ENCODE data around the gene SRSF1.
A peak's percentile ranks its signal among the peaks of the same experiment; 100 is the strongest.

Gene SRSF1

GRCh38 chr17:58010067-58010799, 3.2 kb upstream of the SRSF1 start:
- no peak for DNase-seq

- DNase-seq = no peak
These were observed 998 bp upstream of the SRSF1 start for GRCh38 chr17:58007781-58008706.

DNA sequence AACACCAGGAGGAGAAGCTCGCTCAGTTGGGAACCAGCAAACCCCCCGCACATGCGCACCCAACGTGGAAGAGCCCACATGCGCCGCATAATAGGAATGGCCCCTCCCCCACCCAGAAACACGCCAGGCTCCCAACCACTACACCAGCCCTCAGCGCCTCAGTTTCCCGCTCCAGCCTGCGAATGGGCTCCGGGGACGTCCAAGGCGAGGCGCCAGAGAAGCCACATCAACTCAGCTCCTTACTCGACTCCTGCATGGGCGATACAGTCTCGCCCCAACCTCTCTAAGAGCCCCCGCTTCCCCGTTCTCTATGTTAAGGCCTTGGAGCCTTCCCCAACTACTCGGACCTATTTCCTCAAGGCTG, 504 bp downstream of the SRSF1 start:
- DNase-seq = peak; percentile 37

GRCh38 chr17:58005728-58006559, 1.1 kb downstream of the SRSF1 start:
- no peak for DNase-seq

DNA sequence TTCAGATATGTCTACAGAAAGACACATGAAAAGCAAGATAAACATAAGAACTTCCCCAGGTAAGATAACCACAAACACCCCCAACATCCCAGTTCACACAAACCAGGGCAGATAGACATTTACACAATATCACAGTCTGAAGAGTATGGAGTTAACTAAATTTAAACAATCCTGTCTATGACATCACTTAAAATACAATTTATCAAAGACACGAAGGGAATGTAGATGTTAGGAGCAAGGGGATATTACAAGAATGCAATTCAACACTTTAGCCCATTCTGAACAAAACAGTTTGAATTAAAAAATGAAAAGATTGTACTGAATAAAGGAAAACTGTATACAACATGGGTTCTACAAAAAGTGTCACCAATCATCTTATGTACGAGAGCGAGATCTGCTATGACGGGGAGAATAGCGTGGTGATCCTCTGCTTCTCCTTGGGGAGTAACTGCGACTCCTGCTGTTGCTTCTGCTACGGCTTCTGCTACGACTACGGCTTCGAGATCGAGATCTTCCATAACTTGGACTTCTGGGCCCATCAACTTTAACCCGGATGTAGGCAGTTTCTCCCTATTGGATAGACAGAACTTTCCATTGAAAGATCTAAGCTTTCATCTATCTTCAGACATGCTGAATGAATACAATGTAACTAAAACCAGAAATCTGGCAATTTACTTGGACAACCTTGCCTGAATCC, 1.9 kb downstream of the SRSF1 start:
- DNase-seq = no peak

GRCh38 chr17:58004060-58004459, 3.0 kb downstream of the SRSF1 start:
- no peak for DNase-seq

DNA sequence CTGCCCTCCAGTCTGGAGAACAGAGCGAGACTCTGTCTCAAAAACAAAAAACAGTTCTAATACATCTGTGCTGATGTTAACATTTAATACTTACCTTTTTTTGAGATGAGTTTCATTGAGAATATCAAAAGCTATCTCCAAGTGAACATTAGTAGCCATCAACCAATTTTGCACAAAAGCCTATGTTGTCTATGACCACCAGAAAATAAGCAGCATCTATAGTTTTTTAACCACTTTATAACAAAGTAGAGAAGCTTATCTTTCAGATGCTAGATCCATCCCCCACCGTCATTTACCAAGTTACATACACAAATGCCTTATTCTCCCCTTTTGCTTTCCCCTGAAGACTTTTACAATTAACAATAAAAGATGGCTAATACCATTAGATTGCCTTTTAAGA, 4.1 kb downstream of the SRSF1 start:
- DNase-seq = no peak

DNA sequence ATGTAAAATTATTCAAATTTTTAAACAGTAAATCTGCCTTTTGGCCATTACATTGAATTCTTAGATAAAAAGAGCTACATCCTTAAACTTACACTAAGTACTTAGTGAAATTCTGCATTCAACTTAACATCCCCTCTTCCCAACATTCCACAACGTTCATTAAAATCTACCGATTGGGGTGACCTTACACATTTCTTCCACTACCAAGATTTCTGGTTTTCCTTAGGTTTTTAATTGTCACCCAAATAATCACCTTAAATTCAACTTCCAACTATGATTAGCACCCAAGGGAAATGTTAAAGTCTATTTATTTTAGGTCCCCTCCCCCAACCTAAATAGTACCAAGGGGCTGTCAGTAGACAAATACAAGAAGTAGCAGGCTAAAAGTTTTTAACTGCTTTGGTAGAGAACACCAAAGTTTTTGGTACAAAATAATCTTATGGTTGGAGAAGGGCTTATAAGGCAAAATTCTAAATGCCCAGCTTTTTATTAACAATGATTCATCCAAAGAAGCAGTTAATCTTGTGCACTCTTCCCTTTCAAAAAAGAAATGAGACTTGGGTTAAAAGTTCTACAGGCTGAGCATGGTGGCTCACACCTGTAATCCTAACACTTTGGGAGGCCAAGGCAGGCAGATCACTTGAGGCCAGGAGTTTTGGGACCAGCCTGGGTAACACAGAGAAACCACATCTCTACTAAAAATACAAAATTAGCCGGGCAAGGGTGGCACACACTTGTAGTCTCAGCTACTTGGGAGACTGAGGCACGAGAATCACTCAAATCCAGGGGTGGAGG, 4.7 kb downstream of the SRSF1 start:
- DNase-seq = no peak

DNA sequence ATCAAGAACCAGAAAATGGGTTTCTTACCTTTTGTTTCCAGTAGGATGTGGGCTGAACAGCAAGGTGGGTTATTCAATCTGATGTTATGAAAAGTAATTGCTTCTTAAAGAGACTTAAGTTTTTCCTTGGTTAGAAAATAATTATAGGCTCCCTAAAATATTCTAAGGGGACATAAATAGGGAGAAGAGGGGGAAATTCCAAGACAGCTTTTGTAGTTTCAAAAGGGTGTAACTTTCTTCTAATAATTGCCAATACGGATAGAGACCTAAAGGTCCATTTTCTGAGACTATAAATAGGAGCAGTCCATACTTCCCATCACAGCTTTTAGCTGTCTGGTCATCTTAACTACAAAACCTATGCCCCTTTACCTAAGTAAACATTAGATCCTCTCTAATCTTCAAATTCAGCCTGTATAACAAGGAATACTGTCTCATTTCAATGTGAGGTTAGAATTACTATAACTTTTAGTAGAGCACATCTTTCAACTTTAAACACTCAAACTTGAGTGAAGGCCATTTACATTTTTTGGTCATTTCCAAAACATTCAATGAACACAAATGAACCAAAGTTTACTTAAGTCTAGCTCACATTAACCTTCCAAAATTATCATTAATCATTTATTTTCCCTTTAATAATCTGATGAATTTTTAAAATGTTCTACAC, 5.5 kb downstream of the SRSF1 start:
- DNase-seq = no peak

GRCh38 chr17:57999496-58000017, 7.5 kb downstream of the SRSF1 start:
- DNase-seq = peak; percentile 66

DNA sequence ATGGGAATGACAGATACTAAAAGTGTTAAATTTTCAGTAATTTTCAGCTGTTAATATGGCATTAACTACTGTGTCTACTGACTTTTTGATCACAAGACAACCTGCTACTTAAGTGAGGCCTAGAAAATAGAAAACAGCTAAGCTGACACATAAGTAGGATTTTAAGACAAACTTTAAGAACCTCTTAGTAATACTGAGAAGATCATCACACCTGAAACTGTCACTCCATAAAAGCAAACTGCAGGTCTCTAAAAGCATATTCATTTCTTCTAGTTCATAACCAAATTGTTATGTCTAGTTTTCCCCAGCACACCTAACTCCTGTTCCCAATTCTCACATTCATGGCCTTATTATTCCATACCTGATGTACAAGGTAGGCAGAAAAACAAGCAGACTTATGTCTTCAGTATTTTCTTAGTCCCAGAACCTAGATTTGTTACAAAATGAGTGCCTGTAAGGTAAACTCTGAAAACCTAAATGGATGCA, 8.0 kb downstream of the SRSF1 start:
- DNase-seq = no peak

- DNase-seq = no peak
These were observed 9.8 kb downstream of the SRSF1 start for GRCh38 chr17:57997085-57997809.

- peak; percentile 89 for DNase-seq
These were observed 11.7 kb downstream of the SRSF1 start for GRCh38 chr17:57995076-57995956.

GRCh38 chr17:57994436-57994835, 12.6 kb downstream of the SRSF1 start:
- no peak for DNase-seq

GRCh38 chr17:57993471-57994365, 13.3 kb downstream of the SRSF1 start:
- DNase-seq = peak; percentile 52

DNA sequence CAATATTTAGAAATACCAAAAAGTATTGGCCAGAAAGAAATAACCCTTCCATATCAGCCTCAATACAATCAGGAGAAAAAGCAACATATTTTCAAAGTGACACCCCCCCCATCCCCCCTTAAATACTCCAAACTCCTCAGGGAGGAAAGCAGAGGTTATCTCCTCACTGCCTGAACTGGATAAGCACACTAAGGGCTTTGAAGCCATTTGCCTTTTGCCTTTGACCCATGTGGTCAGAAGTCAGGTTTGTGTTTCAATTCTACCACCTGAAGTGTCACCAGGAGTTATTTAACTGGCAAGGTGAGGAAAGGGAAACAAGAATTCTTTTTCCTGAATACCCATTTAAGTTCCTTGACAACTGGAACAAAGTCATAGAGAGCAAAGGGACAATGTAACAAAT, 15.5 kb downstream of the SRSF1 start:
- no peak for DNase-seq

- DNase-seq = no peak
These were observed 17.0 kb downstream of the SRSF1 start for GRCh38 chr17:57990037-57990436.

Measured in NCI-H1694 treated with DMSO at 0.1 percent for 48 hours (cell line).